ENCODE measurements around the gene CHST3. TPM values are rescaled to one million over a fixed set of nuclear protein-coding genes. Genes with fewer than 3 reads are reported as not detected.

The CHST3 gene
- total and polyA plus RNA-seq, 10 of the 15 experiments (the other 5 are each of a cell fraction or from before 2014, with no cell fraction given): 0.03 to 0.50 (median 0.05) TPM; not detected in 2

GRCh38 chr10:72016608-72017300, 52.6 kb downstream of the CHST3 start:
- in situ Hi-C loops (cut with MboI): no loop called here
- Histone ChIP-seq H2AFZ (ENCODE audit: control insufficient read depth, low read depth, low read length) (no peak overlapping the region), H3K79me2 (ENCODE audit: control insufficient read depth, insufficient read depth, low read length) (no peaks in the 10 kb centered on the region), H3K27me3 (replicated peaks in 1 of 2; ENCODE audit: control insufficient read depth in 2 of 2, insufficient read depth in 2 of 2, low read length in 1 of 2) (no peaks in the 10 kb centered on the region), H3K4me3 (no peak overlapping the region), H3K4me1 (ENCODE audit: control insufficient read depth, insufficient read depth, low read length) (no peaks in the 10 kb centered on the region), H4K20me1 (ENCODE audit: control insufficient read depth, insufficient read depth) (no peaks in the 10 kb centered on the region; the same call in 1 of the 2 replicates), H3K36me3 (ENCODE audit: control insufficient read depth in 2 of 2, insufficient read depth in 2 of 2, low read length in 1 of 2) (no peaks in the 10 kb centered on the region), H3K27ac (ENCODE audit: control insufficient read depth, insufficient read depth) (no peak overlapping the region), H3K9ac (ENCODE audit: control insufficient read depth, insufficient read depth, low read length) (no peak overlapping the region), H3K4me2 (ENCODE audit: control insufficient read depth, insufficient read depth) (no peak overlapping the region), H3K9me3 (replicated peaks; ENCODE audit: control insufficient read depth, insufficient read depth, low read length) (no peaks in the 10 kb centered on the region)
- DNase-seq (ENCODE audit: low read depth, low spot score) (no peak), FAIRE-seq (no peak), ATAC-seq (no peak)
- ChIA-PET CTCF (interaction anchor here (0.8 kb wide), 1 partner anchor 17 kb away, joined by 3 read pairs; no protein-coding TSS in a partner anchor), POLR2A (no interaction called here), SMC1A (ENCODE audit: uncharacterized antibody, unreplicated experiment) (no interaction called here), RAD21 (ENCODE audit: unreplicated experiment) (no interaction called here)
- WGBS (ENCODE audit: insufficient coverage, insufficient replicate concordance, low lambda C conversion rate, missing lambda C conversion rate): 62% methylated on average over 13 of the region's 13 CpGs
- TF ChIP-seq NBN (IDR thresholded peaks at IDR 0.05): no peak
- no peak for TF ChIP-seq ASH2L (IDR thresholded peaks at IDR 0.05; ENCODE audit: borderline replicate concordance, low read depth)
- no peak for TF ChIP-seq GABPA (IDR thresholded peaks at IDR 0.05; ENCODE audit: low read depth)
- TF ChIP-seq MTA3 (IDR thresholded peaks at IDR 0.05; ENCODE audit: borderline replicate concordance, low read length): no peak
- no peak for TF ChIP-seq MLLT1 (IDR thresholded peaks at IDR 0.05)
- TF ChIP-seq RUNX3 (IDR thresholded peaks at IDR 0.05; ENCODE audit: low read length): no peak
- BruUV-seq (replicated peaks): no TSS peak
- intact Hi-C loops (cut with micrococcal nuclease; ENCODE audit: unreplicated experiment): no loop called here

All from GM12878 (cell line).